DMS 273 (cell line): ENCODE results near the gene TMEM9B.
"Not testable (repeated sequence)": the region's sequence is repeated elsewhere in the genome, so short reads cannot be mapped to it uniquely, and the experiment has no call there.

Experiments used
- DNase-seq: peaks from one replicate; lab custom pipeline; 2025; ENCODE audit not compliant: unreplicated experiment; lab: John Stamatoyannopoulos, UW

TMEM9B gene

GRCh38 chr11:8964324-8965320 is at the start of gene TMEM9B:
TSS of gene TMEM9B (minus strand) at chr11:8964442. CDS start at chr11:8964313, 129 bp downstream.
- DNase-seq, result peak; percentile 91

- no peak for DNase-seq
Measured at GRCh38 chr11:9013373-9013772, 49.1 kb upstream of the TMEM9B start.

DNA sequence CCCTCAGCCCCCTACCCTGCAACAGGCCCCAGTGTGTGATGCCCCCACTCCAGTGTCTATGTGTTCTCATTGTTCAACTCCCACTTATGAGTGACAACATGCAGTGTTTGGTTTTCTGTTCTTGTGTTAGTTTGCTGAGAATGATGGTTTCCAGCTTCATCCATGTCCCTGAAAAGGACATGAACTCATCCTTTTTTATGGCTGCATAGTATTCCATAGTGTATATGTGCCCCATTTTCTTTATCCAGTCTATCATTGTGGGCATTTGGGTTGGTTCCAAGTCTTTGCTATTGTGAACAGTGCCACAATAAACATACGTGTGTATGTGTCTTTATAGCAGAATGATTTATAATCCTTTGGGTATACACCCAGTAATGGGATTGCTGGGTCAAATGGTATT is 45.3 kb upstream of the TMEM9B start:
- DNase-seq, result not testable (repeated sequence)

- DNase-seq, result no peak
Measured at GRCh38 chr11:9008661-9009060, 44.4 kb upstream of the TMEM9B start.

GRCh38 chr11:9008011-9008550 is 43.8 kb upstream of the TMEM9B start:
- DNase-seq, result no peak

DNA sequence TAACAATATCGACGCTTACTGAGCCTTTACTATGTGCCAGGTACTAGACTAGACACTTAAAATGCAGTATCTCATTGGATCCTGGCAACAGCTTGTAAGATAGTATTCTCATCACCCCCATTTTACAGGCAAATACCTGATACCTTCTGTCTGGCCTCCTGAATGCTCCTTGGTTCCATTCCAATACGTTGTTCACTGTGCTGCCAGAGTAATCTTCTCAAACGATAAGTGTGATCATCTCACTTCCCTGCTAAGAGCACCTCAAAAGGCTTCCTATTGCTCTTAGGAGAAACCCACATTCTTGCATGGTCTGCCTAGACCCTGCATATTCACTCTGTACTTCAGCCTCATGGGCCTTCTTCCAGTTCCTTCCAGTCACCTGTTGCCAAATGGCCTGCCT is 40.8 kb upstream of the TMEM9B start:
- DNase-seq, result no peak

DNA sequence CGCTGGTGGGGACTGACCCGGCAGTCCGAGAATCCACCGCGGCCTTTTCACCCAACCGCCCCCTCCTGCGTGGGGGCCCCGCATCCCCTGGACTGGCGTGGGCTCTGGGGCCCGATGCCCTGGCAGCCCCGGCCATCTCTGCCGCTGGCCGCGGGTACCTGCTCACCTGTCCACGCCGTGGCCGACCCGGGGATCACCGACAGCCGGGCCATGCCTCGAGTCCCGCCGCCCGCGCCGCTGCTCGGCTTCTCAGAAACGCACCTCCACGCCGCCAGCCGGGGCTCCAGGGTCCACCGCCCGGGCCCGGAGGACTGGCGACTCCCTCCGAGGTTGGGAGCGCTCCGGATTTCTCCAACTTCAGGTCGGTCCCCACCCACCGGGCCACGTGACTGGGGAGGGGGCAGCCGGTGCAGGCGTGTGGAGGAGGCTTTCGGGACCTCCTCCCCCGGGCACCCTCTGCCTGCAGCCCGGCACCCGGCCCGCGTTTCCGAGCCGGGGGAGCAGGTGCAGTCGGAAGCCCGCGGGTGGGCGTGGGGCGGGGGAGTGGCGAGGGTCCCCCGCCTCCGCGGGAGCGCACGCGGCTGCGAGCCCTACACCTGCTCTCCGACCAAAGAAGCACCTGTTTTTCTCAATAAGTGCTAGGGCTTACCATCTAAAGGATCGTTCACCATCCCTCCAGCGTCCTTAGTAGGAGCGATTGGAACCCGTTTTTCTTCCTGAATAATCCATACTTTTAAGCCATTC is 40.1 kb upstream of the TMEM9B start:
- DNase-seq, result peak; percentile 45

DNA sequence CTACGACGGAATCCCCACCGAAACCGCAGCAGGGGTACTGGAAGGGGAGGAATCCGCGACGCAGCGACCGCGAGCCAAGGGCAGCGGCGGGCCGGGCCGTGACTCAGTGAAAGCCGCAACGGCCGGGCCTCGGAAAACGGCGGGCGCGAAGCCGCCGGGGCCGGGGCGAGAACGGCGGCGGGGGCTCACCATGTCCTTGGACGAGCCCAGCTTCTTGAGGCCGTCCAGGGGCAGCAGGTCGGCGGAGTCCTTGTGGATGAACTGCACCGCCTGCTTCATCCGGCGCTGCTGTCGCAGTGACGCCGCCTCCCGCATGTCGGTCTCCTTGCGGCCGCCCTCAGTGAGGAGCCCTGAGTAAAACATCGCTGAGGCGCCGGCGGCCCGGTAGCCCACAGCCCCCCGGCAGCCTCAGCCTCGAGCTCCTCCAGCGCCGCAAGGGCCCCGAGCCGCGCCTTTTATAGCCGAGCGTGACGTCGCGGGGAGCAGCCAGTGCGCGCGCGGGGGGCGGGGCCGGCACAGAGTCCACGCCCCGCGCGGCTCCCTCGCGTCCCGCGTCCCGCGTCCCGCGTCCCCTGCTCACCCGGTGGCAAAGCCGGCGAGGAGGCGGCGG is 39.4 kb upstream of the TMEM9B start, which contains the start of gene NRIP3:
Gene NRIP3, minus strand, starts transcription at position 429 of the 610 bp plus-strand sequence. Its CDS starts 66 bp downstream, at position 363.
- DNase-seq, result peak; percentile 80

DNA sequence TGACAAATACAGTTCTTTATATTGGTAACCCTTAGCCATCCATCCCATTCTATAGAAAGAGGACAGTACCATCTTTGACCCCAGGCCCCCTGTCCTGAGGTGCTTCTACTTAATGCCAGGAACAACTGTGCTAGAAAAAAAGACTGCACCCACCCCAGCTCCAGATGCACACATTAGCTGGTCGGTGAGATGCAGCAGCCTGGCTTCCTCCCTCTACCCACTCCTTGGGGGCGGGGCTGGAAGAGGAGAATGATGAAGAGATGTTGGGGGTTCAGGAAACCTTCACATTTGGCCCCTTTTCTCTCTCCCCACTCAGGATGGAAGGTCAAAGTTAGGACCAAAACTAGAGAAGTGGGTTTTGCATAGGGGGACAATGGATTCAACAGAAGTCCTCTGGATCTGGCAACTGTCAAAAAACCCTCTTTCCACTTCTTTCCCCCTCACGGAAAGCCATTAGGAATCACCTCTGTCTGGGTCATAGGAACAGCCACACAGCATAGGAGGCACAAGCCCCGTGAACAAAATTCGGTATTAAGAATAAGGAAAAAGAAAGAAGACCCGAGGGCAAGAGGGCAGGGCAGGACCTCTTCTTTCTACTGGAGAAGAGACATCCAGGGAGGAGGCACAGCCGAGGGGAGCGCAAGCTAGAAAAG is 38.8 kb upstream of the TMEM9B start:
- DNase-seq, result peak; percentile 32

DNA sequence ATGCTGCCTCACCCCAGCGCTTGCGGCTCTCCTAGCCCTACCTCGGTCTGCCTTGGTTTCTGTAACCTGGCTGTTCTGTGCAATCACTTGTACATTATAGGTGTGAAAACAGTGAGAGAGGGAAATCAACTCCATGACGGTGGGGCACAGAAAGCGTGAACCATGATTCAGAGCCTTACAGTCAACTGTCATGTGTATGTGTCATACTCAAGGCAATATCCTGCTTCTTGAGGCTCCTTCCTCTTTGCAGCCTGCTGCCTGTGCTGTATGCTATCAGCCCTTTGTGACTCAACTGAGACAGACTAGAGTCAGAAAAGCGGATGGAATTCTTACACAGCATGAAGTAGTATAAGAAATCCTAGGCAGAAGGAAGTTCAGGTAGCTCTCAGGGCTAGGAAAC is 37.5 kb upstream of the TMEM9B start:
- no peak for DNase-seq

DNA sequence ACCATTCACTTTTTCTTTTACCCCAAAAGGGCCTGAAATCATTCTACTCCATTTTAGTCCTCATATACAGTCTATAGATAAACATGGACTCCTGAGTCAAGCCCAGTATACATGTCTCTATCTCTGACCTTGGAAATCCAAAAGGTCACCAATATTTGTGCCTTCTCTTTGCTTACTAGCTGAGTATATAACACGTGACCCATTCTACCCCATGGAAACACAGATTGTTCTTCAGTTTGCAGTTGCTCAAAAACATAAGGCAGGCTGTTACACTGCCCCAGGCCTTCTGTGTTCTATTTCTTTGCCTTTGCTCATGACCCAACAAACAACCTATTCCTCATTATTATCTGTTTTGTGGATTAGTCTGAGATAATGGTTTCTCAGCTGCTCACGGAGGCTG is 33.8 kb upstream of the TMEM9B start:
- no peak for DNase-seq

- no peak for DNase-seq
Measured at GRCh38 chr11:8997451-8997850, 33.2 kb upstream of the TMEM9B start.

DNA sequence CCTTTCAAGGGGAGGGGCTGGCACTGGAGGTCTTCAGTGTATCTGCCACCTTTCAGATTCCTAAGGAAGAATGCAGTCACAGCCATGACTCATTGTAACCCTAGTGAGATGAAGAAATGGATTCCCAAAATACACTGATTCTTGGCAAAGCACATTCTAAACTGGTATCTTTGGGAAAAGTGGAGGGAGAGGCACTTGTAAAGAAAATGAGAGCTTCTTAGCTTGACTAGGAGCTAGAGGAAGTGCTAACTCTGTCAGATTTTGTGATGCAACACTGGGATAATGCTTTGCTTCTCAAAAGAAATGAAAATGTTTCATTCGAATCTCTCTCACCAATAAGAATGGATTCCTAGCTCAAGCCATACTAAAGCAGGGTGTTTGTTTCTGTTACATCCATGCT is 25.2 kb upstream of the TMEM9B start:
- DNase-seq, result no peak

GRCh38 chr11:8988329-8989234 is 24.3 kb upstream of the TMEM9B start:
- DNase-seq, result no peak

DNA sequence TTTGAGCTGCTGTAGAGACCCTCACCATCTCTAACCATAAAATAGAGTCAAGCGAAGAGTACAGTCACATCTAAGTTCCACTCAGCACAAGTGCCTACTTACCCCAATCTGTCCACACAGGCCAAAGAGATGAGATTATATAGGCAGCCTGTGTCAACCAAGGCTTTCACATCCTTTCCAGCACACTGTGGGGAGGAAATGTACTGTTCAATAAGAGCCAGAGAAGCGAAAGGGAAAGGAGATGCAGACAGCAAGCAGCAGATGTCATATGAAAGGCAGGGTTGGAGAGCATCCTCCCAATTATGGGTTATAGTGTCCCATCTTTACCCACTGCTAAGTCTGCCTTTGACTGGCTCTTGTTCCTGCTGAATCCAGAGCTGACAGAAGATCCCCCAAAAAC is 23.2 kb upstream of the TMEM9B start:
- DNase-seq, result no peak

DNA sequence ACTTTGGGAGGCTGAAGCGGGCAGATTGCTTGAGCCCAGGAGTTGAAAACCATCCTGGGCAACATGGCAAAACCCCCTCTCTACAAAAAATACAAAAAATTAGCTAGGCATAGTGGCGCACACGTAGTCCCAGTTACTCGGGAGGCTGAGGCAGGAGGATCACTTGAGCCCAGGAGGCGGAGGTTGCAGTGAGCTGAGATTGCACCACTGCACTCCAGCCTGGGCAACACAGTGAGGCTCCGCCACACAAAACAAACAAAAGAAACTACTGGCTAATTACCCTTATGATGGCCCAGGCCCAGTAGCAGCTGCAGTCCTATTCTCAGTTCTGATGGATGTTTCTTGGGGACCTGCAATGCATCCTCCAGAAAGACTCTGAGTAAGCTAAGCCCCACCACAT is 22.5 kb upstream of the TMEM9B start:
- DNase-seq, result not testable (repeated sequence)

GRCh38 chr11:8985462-8985861 is 21.2 kb upstream of the TMEM9B start:
- DNase-seq, result no peak

DNA sequence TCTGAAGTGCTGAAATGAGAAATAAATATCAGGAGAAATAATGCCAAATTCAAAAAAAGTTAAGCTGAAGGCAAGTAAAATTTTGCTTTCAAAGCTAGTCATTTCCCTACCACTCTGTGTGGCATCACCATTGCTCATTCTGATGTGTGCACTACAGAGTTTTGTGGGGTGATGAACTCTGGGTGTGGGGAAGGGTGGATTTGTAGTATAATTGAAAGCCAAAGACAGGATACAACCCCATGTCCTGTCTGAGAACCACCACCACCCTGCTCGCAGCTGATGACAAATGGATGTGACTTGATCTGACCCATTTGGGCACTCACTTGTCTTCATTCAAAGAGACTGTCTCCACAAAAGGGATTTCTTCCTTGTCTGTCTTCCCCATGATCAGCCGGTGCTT is 19.3 kb upstream of the TMEM9B start:
- no peak for DNase-seq

- DNase-seq, result no peak
Measured at GRCh38 chr11:8980485-8980884, 16.2 kb upstream of the TMEM9B start.

DNA sequence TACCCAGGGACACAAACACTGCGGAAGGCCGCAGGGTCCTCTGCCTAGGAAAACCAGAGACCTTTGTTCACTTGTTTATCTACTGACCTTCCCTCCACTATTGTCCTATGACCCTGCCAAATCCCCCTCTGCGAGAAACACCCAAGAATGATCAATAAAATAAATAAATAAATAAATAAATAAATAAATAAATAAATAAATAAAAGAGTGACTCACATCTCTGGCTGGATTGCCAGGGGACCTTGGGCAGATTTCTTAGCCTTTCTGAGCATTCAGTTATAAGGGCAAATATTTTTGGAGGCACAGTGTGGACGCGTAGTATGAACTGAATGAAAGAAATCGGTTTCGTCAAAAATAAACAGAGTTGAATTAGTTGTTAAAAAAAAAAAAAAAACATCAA is 15.1 kb upstream of the TMEM9B start:
- not testable (repeated sequence) for DNase-seq
